NCI-H146 treated with DMSO at 0.1 percent for 48 hours (cell line): ENCODE data around the gene OR8G1.
"Not testable (repeated sequence)": the region's sequence is repeated elsewhere in the genome, so short reads cannot be mapped to it uniquely, and the experiment has no call there.

ENCODE experiments used
- DNase-seq: peaks from one replicate; lab custom pipeline; 2025; ENCODE audit not compliant: unreplicated experiment; lab: John Stamatoyannopoulos, UW

The OR8G1 gene, protein sequence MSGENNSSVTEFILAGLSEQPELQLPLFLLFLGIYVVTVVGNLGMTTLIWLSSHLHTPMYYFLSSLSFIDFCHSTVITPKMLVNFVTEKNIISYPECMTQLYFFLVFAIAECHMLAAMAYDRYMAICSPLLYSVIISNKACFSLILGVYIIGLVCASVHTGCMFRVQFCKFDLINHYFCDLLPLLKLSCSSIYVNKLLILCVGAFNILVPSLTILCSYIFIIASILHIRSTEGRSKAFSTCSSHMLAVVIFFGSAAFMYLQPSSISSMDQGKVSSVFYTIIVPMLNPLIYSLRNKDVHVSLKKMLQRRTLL

DNA sequence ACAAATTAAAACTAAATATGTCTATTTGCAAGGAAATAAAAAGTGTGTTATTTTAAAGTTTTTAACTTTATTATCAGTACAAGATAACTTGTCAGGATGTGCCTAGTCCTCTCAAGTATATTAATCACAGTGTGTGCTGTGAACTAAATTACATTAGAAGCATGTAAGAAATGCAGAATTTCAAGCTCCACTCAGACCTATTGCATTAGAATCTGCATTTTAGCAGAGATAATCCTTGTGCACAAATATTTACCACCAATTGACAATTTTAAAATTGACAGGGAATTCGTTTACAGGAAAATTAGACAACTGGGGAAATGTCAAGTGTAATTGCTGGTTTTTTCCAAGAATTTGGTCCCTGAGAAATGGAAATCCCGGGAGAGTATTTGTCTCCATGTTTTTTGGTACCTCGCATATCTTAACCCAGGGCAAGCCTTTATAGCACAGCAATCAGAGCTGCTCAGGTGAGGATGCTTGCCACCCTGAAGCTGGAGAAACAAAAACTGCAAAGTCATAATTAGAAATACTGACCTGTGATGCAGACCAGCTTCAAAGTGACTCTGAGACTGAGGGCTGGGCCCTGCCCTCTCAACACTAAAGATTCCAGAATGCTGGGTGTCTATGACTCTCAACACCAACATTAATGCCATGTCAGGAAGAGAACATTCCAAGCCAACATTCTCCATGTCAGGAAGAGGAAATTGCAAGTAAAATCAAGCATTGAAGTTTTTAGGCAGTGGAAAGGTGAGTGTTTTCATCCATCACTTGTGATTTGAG lies at the start of gene OR8G1:
Gene OR8G1, plus strand, starts transcription at position 475 of the 777 bp plus-strand sequence. CDS start 8,581 bp downstream, outside the sequence.
- DNase-seq, result no peak

DNA sequence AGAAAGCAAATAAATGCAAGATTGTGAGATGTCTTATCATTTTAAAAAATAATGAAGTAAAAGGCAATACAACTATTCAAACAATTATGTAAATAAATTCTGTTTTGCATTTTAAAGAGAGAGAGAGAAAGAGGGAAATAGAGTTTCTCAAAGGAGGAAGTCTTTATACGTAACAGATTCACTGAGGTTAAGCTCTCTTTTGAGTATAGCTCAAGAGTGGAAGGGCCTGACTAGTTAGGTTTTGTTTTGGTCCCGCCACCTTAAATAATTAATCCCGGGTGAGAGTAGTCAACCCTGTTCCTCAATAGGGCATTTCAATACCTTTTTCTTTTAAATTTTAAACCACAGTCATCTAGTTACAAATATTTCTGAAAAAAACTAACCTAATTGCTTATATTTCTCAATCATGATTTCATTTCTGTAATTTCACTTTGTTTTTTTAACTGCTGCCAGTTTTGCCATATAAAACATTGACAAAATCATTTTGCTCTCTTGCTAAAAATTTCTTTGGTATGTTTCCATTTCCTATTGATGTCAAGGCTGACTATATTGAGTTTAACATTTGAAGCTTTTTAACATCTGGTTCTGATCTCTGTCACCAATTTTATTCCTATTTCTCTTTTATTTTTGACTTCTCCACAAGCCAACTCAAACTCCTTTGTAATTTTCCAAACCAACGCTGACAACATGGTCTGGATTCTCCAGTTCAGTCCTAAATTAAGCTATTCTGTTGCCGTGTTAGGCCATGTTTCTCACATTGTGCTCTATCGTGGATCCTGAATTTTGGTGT lies 47.5 kb upstream of the OR8G1 start:
- no peak for DNase-seq

DNA sequence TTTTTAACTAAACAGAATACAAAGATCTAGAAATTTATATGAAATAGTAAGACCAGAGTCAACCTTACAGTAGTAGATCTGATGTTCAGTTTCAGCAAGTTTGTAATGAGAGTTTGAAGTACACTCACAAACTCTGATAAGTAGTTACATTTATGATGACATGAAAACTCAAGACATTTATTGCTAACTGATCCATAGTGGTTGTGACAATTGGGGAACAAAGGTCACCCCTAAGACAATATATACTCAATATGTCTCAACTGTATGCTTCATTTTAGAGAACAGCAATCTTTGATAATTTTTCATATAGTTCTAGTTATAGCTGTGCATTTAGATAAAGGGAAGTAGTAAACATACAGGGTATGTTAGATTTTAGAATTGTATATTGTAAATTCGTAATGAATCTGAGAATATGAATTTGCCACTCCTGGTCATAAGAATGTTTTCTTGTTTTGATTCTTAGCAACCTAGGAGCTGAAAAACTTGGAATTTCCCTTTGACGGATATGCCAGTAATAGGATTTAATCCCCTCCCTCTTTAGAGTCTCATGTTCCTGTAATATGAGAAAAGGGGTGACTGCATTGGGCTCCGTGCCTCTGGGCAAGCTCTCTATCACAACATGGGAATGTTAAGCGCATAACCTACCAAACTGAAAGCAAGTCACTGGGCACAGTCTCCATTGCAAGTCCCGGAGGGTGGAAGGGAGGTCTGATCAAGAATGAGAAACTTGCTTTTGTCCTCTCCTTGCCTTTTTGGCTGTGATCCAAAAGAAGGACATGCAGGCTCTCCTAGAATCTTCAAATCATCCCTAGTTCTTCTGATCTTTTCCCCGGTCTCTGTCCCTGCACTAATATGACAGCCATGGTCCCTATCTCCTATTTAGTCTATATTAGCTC lies 46.4 kb upstream of the OR8G1 start:
- no peak for DNase-seq

DNA sequence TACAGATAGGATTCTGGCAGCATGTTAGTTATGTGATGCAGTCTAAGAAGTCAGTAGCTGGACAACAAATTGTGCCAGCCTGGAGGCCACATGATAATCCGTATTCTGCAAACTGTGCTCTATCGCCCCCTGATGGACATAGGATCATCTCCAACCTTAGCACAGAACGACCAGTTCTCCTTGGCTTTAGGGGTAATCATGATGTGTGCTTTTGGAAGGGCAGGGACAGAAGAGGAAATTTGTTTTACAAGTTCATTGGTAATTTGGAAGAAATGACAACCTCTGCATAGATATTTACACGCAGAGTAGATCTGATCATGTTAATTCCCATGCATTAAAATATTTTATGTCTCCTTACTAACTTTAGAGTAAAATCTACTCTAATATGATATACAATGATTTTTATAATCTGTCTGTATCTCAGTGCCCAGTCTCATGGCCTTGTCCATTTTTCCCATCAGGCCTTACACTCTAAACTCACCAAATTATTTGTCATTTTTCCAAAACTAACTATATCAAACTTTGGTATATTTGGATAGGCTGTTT lies 45.6 kb upstream of the OR8G1 start:
- DNase-seq, result peak; percentile 1

DNA sequence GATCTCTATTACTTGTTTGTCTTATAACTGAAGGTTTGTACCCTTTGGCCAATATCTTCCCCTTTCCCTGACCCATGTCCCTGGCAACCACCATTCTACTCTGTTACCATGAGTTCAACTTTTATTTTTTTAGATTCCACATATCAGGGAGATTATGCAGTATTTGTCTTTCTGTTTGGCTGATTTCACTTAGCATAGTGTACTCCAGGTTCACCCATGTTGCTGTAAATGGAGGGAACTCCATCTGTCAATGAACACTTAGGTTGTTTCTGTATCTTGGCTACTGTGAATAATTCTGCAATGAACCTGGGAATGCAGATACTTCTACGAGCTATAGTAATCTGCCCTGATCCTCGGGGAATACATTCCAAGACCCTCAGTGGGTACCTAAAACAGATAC lies 42.9 kb upstream of the OR8G1 start:
- DNase-seq, result no peak

DNA sequence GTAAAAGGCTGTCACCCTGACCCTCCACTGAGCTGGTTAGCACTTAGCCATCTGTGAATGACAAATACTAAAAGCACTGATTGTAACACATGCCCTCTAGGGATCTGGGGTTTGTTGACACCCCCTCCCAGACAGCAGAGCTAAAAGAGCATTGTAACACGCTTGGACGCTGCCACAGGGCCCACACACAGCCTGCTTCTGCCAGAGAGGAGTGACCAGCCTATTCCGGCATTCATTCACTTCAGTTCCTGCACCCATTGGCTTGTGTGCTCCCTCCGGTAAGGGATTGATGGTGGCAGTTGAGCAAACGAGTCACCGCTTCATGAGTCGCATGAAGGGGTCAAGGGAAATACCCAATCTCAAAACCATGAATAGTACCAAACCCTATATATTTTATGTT lies 42.0 kb upstream of the OR8G1 start:
- DNase-seq, result no peak

DNA sequence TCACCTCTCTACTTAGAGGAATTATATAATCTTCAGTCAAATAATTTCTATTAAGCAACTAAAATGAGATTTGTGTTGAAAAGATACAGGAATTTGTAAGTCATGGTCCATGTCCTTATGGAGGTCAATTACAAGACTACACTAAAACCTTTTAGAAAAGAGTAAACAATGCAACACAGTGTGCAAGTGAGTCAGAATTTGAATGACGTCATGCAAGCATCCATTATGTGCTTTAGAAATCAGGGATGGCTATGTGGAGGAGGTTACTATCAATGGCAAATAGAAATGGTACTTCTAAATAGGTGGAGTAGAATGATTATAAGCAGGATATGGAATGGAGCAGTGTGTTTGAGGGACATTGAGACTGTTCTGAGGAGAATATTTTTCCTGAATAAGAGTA lies 41.2 kb upstream of the OR8G1 start:
- no peak for DNase-seq

DNA sequence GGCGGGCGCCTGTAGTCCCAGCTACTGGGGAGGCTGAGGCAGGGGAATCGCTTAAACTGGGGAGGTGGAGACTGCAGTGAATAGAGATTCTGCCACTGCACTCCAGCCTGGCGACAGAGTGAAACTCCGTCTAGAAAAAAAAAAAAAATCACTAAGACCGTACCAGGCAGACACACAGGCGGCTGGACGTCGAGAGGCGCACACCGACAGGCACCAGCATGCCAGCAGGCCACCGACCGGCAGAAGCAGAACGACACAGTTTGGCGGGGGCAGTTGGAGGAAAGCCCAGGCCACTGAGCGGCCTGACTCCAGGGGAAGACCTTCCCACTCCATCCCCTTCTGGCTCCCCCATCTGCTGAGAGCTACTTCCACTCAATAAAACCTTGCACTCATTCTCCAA lies 40.2 kb upstream of the OR8G1 start:
- no peak for DNase-seq

DNA sequence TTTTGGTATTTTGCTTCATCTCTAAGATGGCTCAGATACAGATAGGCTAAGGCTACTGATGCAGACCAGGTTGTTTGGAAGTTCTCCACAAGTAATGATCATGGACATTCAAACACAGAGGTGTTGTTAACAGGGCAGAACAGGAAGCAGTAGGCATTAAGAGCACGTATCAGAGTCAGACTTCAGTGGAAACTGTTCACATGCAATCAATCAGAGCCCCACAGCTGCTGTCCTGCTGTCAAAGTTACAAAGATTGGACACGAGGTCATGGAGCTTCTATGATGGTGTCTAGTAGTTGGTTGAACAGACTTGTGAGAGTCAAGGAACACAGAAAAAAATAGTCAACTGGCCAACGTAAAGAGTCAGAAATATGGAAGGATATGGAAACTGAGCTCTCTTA lies 37.9 kb upstream of the OR8G1 start:
- DNase-seq, result no peak

DNA sequence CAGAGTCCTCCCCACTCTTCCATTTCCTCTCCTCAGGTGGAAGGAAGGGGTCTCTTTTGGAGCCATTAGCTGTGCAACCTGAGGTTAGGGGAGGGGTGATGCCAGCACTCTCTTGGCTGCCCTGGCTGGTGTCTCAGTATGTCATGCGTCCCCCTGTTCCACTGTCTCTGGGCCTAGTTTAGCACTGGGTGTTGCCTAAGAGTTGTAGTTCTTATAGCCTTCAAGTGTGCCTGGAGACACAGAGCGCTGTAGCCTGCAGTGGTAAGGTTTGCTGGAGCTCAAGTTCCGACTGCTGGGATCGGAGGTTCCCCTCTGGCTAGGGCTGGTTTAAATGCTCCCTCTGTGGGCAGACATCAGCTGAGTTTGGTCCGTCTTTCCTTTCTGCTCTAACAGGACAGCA lies 36.9 kb upstream of the OR8G1 start:
- no peak for DNase-seq

DNA sequence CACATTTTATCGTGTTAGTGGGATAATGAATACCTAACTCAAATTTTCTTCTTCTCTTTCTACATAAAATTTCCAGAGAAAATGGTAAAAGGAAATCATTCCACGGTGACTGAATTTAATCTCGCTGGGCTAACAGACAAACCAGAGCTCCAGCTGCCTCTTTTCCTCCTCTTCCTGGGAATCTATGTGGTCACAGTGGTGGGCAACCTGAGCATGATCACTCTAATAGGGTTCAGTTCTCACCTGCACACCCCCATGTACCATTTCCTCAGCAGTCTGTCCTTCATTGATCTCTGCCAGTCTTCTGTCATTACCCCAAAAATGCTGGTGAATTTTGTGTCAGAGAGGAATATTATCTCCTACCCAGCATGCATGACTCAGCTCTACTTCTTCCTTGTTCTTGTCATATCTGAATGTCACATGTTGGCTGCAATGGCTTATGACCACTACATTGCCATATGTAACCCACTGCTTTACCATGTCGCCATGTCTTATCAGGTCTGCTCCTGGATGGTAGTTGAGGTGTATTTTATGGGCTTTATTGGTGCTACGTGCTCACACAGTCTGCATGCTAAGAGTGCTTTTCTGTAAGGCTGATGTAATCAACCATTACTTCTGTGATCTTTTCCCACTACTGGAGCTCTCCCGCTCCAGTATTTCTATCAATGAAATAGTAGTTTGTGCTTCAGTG lies 33.6 kb upstream of the OR8G1 start:
- DNase-seq, result no peak

DNA sequence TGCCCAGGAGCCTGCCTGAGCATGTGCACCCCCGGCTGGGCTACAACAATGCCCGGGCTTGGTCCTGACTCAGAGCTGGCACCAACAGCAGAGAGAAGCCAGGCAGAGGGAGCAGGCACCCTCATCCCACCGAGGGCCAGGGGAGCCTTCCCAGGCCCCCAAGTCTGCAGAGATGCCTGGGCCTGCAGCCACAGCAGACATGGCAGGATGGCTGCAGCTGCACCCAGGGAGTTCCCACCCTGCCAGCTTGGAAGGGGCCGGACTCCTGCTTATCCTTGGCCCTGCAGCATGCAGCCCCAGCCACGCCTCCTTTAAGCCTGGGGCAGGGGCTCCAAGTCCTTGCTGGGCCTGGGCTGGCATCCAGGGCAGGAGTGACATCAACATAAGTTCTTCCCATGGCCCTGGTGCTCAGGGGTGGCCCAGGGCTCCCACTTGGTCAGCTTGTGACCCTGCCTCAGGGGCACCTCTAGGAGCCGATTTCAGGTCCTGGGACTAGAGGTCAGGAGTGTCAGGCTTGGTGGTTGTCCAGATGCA lies 31.0 kb upstream of the OR8G1 start:
- DNase-seq, result no peak

DNA sequence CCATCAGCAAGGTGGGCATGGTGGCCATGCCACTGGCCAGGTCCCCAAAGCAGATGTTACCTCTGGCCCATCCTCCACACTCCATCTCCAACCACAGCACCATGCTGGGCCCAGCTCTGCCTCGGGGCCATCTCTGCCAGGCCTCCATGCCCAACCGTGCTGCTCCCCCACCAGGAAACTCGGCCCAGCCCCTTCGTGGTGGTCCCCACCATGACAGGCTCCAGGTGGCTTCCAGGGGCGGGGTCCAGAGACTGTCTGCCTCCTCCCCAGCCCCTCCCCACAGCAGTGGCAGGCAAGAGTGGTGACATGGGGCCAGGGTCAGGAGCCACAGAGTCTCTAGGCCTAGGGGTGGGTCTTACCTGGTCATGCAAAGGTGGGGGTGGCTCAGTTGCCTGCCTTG lies 30.5 kb upstream of the OR8G1 start:
- DNase-seq, result no peak

DNA sequence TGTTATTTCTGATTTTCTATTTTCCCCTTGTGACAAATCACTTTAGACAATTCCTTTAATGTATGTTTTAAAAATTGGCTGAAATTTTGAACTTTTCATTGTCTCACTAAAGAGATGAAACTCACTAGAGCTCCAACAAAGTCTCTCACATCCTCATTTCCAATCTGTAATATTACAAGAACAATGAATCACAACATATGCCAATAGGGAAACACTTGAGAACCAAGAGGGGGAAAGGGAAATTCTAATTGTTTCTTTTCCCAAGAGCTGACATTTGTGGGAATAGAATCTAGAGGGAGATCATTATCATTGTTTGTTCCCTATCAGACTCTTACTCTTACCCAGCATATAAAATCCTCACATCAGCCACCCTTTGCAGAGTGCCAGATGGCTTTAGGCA lies 29.6 kb upstream of the OR8G1 start:
- DNase-seq, result no peak

DNA sequence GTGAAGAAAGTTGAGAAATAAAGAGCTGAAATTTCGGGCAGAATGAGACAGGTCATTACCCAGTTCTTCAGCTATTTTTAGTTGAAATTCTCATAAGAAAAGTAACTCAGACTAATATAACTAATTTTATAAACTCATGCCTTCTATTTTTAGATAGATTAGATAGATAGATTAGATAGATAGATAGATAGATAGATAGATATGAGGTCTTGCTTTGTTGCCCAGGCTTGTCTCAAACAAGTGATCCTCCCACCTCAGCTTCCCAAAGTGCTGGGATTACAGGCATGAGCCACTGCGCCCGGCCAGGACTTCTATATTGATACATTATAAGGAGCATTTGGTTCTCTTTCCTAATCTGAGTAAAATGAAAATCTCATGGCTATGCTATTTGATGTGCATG lies 26.9 kb upstream of the OR8G1 start:
- DNase-seq, result no peak

DNA sequence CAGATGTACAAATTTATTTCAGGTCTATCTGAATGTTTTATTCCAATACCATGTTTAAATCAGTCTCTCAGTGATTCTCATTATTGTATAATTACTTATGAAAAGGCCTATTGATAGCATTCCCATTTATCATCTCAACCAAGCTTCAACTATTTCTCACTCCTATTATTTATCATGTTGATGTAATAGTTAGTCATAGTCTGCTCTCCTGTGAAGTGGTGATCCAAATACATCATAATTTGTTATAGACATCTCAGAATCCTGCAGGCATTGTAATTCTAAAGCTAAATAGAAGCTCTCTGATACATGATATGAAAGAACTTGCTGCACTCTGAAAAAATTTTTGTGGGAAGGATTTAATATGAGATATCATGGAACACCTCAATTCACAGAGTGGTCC lies 21.8 kb upstream of the OR8G1 start:
- DNase-seq, result no peak

DNA sequence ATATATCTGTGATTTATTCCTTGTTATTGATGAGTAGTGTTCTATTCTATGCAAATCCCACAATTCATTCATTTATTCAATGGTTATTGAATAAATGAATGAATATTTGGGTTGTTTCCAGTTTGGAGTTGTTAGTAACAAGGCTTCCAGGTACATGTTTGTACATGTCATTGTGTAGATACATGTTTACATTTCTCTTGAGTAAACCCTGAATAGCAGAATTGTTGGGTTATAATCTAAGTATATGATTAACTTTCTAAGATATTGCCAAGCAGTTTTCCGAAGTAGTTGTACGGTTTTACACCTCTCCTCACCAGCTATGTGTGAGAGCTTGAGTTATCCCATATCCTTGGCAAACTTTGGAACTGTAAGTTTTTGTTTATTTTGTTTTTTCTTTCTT lies 18.5 kb upstream of the OR8G1 start:
- no peak for DNase-seq

DNA sequence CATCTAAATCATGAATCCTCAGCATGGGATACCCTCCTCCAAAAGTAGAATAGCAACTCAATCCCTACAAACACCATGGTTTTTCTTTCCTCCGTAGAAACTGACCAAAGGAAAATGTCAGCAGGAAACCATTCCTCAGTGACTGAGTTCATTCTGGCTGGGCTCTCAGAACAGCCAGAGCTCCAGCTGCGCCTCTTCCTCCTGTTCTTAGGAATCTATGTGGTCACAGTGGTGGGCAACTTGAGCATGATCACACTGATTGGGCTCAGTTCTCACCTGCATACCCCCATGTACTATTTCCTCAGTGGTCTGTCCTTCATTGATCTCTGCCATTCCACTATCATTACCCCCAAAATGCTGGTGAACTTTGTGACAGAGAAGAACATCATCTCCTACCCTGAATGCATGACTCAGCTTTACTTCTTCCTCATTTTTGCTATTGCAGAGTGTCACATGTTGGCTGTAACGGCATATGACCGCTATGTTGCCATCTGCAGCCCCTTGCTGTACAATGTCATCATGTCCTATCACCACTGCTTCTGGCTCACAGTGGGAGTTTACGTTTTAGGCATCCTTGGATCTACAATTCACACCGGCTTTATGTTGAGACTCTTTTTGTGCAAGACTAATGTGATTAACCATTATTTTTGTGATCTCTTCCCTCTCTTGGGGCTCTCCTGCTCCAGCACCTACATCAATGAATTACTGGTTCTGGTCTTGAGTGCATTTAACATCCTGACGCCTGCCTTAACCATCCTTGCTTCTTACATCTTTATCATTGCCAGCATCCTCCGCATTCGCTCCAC lies 16.1 kb upstream of the OR8G1 start:
- DNase-seq, result not testable (repeated sequence)

DNA sequence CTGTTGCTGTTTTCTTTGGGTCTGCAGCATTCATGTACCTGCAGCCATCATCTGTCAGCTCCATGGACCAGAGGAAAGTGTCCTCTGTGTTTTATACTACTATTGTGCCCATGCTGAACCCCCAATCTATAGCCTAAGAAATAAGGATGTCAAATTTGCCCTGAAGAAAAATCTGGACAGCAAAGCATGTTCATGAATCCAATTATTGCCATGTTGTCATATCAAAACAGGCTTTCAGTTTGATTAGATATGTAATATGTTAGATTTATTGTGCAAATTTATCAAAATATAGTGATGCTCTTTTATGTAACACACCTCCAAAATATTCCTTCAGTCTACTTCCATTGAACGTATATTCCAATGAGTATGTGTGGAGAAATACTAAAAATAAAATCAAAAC lies 15.4 kb upstream of the OR8G1 start:
- DNase-seq, result no peak
